ENCODE data around the gene VSIG2.

The VSIG2 gene

DNA sequence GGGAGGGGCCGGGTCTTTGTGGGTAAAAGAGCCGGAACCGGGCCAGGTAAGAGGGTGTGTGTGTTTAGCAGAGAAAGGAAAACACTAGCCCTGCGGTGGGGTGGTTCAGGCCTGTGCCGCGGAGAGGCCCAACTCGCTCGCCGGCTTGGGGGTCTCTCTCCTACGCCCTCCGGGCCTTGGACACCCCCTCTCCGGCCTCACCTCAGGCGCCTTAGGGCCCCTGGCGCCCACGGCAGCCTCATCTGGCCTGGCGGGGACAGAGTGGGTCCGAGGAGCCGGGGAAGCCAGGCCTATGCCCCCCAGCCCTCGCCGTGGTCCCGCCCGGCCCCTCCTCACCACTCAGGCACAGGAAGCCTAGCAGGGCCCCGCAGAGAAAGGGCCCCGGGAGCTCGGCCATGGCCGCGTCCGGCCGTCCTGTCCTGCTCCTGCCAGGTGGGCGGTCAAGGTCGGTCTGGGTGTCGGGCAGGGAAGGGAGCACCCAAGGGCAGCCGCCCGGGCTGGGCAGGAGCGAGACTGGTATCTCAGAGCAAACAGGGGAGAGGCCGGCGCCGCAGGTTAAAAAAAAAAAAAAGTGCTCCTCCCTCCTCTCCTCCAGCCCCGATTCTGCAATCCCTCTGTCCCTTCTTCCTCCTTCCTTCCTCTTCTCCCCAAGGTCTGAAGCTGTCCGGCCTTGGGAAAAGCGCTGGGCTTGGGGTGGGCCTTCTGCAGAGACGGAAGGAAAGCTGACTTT is at the start of gene VSIG2:
Gene VSIG2, minus strand, starts transcription at position 515 of the 730 bp plus-strand sequence. Its CDS starts 118 bp downstream, at position 397.
- no peak within 1 kb of the TSS for H3K4me3 ChIP-seq (ENCODE audit: low read depth, low read length)
- in situ Hi-C loops (cut with HindIII; ENCODE audit: low sequenced_read_pairs) = no loop called here
- TF ChIP-seq CTCF (IDR thresholded peaks at IDR 0.05; ENCODE audit: low read depth, low read length) = no peak
- no peak for DNase-seq (ENCODE audit: low read depth, low spot score)

- no peak for DNase-seq (ENCODE audit: low read depth, low spot score)
- in situ Hi-C loops (cut with HindIII; ENCODE audit: low sequenced_read_pairs) = no loop called here
- peak overlapping the region; percentile 66 for H3K4me3 ChIP-seq (ENCODE audit: low read depth, low read length)
- TF ChIP-seq CTCF (IDR thresholded peaks at IDR 0.05; ENCODE audit: low read depth, low read length) = no peak
Measured at GRCh38 chr11:124801014-124801413, 49.0 kb upstream of the VSIG2 start.

DNA sequence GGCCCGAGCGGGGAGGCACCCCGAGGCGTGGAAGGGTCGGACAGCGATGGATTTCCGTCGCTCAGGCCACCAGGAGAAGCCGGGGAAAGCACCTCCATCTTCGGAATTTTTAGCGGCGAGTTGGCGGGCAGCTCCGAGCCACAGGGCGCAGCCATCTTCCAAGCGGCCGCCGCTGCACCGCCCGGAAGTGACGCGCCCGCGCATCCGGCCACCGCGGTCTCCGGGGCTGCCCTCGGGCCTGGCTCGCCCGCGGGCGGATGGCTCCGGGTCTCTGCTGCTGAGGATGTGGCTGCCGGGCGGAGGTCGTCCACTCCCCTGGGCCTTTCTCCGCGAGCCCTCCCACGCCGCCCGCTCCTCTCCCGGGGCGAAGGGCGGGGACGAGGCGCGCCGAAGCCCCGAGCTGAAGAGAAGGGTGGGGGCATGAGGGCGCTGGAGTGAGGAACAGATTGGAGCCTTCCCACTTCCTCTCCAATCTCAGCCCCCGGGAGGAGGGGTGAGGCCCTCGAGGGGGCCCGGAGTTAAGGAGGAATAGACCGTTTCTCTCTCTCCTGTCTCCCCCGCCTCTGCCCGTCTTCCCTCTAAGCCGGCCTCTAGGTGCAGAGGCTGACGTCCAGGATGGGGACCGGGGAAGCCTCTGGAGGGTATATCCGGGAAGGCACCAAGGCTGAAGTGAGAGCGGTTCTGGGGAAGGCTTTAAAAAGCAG is 48.3 kb upstream of the VSIG2 start, which contains the start of gene MSANTD2:
Gene MSANTD2, minus strand, starts transcription at position 181 of the 704 bp plus-strand sequence. Its CDS starts 26 bp downstream, at position 155.
- in situ Hi-C loops (cut with HindIII; ENCODE audit: low sequenced_read_pairs) = no loop called here
- peak within 1 kb of the TSS; percentile 66 for H3K4me3 ChIP-seq (ENCODE audit: low read depth, low read length)

GRCh38 chr11:124799348-124800225 is 47.5 kb upstream of the VSIG2 start:
- peak; percentile 31 for DNase-seq (ENCODE audit: low read depth, low spot score)
- no peak for TF ChIP-seq CTCF (IDR thresholded peaks at IDR 0.05; ENCODE audit: low read depth, low read length)
- in situ Hi-C loops (cut with HindIII; ENCODE audit: low sequenced_read_pairs) = no loop called here
- H3K4me3 ChIP-seq (ENCODE audit: low read depth, low read length) = peak overlapping the region; percentile 66

More for the DNA sequence above, 48.3 kb upstream of the VSIG2 start, which contains the start of gene MSANTD2:
- DNase-seq (ENCODE audit: low read depth, low spot score) = peak; percentile 89
- no peak for TF ChIP-seq CTCF (IDR thresholded peaks at IDR 0.05; ENCODE audit: low read depth, low read length)

- in situ Hi-C loops (cut with HindIII; ENCODE audit: low sequenced_read_pairs) = no loop called here
- DNase-seq (ENCODE audit: low read depth, low spot score) = peak; percentile 62
- H3K4me3 ChIP-seq (ENCODE audit: low read depth, low read length) = peak overlapping the region; percentile 66
- TF ChIP-seq CTCF (IDR thresholded peaks at IDR 0.05; ENCODE audit: low read depth, low read length) = no peak
Measured at GRCh38 chr11:124798991-124799347, 46.9 kb upstream of the VSIG2 start.

DNA sequence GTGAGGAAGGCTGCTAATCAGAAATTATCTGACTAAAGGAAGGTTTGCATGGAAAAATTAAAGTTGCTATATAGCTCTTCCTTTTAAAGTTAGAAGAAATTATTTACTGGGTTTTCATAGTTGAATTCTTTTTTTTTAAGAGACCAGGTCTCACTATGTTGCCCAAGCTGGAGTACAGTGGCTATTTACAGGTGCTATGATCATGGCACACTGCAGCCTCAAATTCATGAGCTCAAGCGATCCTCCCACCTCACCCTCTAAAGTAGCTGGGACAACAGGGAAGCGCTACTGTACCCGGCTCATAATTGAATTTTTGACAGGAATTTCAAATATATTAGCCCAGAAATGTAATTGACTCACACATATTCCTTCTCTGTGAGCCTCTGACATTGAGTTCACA is 44.3 kb upstream of the VSIG2 start:
- H3K4me3 ChIP-seq (ENCODE audit: low read depth, low read length) = no peak overlapping the region
- TF ChIP-seq CTCF (IDR thresholded peaks at IDR 0.05; ENCODE audit: low read depth, low read length) = no peak
- DNase-seq (ENCODE audit: low read depth, low spot score) = no peak
- in situ Hi-C loops (cut with HindIII; ENCODE audit: low sequenced_read_pairs) = no loop called here

Measured in astrocyte of the spinal cord (primary cell).